DMS153 (cell line): ENCODE data around the gene SLC24A1.

Experiments
- DNase-seq: peaks from one replicate; lab custom pipeline; 2025; lab: John Stamatoyannopoulos, UW

The SLC24A1 gene

DNA sequence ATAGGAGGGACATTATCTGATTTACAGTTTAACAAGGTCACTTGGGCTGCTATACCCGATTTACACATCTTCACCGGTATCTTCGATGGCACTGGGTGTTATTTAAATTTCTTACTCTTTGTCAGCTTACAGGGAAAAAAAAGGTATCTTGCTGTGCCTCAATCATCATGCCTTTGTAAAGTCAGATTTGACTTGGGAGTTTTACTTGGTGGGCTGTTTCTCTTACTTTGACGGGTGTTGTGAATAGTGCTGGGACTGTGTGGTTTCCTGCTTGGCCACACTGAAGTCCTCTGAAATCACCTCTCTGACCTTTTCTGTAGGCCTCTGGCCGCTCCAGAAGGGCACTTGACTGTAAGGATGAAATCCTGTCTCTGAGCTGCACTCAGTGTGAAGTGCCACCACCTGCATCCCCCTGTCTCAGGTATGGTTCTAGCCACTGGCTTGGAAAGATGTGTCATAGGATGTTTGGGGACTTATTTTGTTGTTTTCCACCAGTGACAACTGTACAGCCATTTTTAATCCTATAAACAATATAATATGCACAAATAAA lies 3.1 kb upstream of the SLC24A1 start:
- DNase-seq: no peak

- DNase-seq: no peak
Observed at GRCh38 chr15:65619626-65620290, 2.0 kb upstream of the SLC24A1 start.

DNA sequence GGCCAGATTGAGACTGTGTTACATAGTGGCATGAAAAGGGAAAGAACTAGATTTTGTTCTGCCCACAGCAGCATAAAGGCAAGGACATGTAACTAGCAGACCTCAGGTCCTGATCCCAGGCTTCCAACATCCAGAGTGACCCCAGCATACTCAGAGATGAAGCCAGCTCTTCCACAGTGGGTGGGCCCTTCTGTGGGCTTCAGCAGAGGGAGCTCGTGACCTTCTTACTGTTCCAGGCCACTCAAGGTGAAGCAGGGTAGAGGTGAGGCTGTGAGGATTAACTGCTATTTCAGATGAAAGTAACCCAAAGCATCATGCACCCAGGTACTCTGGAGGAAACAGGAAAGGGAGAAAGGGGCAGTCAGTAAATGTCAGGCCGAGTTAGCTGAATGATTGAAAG lies 905 bp upstream of the SLC24A1 start:
- no peak for DNase-seq

DNA sequence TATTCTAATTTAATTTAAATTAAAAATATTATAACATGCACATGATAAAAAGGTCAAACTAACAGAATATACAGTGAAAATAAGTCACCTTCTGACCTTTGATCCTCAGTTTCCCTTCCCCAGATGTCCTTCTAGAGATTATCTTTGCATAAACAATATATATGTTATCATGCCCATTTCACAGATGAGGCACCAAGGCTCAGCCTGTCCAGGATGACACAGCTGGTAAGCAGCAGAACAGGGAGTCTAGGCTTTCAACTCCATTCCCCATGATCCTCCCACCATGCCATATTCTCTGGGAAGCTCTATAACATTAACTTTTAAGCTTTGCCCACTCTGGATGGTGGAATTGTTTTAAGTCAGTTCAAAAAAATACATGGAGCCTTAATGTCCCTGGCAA lies 1.4 kb downstream of the SLC24A1 start:
- no peak for DNase-seq

GRCh38 chr15:65626856-65627255 lies 5.1 kb downstream of the SLC24A1 start:
- no peak for DNase-seq

- no peak for DNase-seq
Observed at GRCh38 chr15:65629548-65629947, 7.8 kb downstream of the SLC24A1 start.

DNA sequence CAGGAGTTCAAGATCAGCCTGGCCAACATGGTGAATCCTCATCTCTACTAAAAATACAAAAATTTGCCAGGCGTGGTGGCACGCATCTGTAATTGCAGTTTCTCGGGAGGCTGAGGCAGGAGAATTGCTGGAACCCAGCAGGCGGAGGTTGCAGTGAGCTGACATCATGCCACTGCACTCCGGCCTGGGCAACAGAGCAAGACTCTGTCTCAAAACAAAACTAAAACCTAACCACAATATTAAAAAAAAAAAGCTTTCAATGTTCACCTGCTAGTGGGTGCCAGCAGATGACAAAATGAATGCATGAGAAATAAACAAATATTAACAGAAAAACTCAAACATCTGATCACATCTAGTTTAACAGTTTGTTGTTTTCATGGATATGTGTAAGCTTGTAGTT lies 9.0 kb downstream of the SLC24A1 start:
- DNase-seq: no peak

DNA sequence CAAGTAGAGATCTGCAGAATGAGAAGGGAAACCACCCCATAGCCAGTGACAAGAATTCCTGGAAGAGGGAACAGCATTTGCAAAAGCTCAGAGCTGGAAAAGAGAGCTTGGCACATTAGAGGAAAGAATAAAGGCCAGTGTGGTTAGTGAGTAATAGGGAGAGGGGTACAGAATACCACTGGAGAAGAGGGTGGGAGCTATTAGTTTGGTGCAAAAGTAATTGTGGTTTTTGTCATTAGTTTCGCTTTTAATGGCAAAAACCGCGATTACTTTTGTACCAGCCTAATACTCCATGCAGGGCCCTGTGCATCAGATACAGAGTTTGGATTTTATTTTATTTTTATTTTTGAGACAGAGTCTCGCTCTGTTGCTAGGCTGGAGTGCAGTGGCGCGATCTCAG lies 9.8 kb downstream of the SLC24A1 start:
- no peak for DNase-seq

GRCh38 chr15:65632780-65633375 lies 11.1 kb downstream of the SLC24A1 start:
- no peak for DNase-seq

GRCh38 chr15:65633752-65634151 lies 12.0 kb downstream of the SLC24A1 start:
- DNase-seq: no peak

- no peak for DNase-seq
Observed at GRCh38 chr15:65634356-65634755, 12.6 kb downstream of the SLC24A1 start.

DNA sequence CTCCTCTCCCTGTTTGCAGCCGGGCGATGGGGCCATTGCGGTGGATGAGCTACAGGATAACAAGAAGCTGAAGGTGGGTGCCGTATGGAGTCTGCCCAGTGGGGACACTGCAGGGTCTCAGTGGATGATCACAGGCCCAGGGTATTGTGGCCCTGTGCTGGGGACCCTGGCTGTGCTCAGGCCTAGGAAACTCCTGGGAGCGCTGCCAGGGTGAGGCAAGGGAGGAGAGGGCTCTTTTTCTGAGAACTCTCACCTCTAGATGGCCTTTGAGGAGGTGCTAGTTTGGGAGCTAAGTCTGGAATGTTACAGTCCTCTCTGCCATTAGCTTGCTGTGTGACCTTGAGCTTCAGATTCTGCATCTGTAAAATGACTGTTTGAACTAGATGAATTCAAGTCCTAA lies 16.4 kb downstream of the SLC24A1 start:
- no peak for DNase-seq

- DNase-seq: no peak
Observed at GRCh38 chr15:65638681-65639089, 16.9 kb downstream of the SLC24A1 start.

GRCh38 chr15:65639509-65639908 lies 17.8 kb downstream of the SLC24A1 start:
- DNase-seq: no peak

DNA sequence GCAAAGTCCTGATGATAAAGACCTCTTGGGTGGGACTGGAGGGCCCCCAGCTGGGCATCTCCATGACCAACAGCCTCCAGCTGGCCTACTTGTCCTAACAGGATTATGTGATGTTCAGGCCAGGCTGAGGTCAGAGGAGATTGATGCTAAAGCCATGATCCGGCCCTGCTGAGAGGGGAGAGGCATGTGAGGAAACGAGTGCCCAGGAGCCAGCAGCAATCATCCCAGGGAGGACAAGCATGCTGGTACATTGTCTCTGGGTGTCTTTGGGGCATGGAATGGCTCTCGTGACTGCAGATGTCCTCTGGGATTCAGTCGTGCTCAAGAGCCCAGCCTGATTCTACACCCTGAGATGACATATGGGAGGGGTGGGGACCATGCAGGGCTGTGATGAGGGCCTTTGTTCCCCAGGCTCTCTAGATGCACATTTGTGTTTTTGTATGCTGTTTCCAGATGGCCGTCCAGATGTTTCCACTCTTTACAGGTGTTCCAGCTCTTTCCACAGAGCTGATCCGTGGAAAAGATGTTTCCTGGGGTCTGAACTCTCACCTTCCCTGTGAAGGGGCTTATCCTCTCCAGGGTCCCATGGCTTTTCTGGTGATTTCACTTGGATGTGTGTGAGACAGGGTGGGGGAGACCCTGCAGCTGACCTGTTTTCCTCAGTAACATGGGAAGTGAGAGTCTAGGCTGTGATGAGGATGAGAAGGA lies 20.2 kb downstream of the SLC24A1 start:
- DNase-seq: no peak

DNA sequence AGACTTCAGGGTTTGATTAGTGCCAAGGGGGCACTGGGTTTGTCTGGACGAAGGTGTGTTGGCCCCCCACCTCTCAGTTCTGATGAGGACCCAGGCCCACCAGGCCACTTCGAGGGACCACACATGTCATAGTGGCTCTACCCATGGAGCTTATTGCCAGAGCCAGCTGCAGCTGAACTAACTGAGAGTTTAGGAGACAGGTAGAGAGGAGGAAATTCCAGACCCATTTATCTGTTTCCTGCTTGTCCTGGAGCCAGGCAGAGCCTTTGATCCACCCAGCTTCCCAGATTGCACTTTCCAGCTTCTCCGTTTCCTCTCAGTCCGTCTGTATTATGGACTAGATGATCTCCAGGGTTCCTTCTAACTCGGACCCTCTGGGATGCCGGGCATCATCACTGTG lies 20.9 kb downstream of the SLC24A1 start:
- no peak for DNase-seq

DNA sequence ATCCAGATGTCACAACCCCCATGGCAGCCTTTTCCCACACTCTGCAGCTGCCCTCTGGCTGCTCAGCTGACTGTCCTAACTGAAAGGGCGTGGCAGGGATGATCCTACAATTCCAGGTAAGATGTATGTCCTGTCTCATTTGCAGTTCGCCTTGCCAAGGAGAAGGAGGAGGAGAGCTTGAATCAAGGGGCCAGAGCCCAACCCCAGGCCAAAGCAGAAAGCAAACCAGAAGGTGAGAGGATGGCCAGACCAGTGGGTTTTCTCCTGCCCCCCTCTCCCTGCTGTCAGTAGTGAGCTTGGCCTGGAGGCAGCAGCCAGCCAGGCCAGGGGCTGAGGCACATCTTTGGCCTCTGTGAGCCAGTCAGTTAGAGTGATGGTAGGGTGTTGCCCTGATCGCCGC lies 22.5 kb downstream of the SLC24A1 start:
- no peak for DNase-seq

DNA sequence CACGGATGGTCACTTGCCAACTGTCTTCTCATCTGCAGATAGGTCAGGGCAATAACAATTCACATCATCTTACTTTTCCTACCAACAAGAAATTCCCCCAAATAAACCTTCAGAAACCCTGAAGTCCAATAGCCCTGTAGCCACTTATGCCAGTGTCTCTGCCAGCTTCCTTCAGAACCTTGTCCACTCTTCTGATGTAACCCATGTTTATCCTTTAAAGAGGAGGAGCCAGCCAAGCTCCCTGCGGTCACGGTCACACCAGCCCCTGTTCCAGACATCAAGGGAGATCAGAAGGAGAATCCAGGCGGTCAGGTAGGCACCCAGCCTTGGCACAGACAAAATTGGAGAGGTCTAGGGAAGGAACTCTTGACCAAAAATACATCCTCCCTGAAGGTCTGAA lies 23.7 kb downstream of the SLC24A1 start:
- no peak for DNase-seq

- DNase-seq: no peak
Observed at GRCh38 chr15:65646486-65646885, 24.7 kb downstream of the SLC24A1 start.

DNA sequence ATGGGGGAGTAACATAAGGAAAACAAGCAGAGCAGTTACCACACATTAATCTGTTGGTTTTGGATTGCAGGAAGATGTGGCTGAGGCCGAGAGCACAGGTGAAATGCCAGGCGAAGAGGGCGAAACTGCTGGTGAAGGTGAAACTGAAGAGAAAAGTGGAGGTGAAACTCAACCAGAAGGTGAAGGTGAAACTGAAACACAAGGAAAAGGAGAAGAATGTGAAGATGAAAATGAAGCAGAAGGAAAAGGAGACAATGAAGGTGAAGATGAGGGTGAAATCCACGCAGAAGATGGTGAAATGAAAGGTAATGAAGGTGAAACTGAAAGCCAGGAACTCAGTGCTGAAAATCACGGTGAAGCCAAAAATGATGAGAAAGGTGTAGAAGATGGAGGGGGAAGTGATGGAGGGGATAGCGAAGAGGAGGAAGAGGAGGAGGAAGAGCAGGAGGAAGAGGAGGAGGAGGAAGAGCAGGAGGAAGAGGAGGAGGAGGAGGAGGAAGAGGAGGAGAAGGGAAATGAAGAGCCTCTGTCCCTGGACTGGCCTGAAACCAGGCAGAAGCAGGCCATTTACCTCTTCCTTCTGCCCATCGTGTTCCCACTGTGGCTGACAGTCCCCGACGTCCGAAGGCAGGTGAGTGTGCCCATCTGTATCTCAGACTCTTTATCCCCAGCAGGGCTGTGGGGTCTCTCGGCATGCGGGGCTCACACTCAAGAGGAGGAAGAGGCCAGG lies 28.7 kb downstream of the SLC24A1 start:
- no peak for DNase-seq

DNA sequence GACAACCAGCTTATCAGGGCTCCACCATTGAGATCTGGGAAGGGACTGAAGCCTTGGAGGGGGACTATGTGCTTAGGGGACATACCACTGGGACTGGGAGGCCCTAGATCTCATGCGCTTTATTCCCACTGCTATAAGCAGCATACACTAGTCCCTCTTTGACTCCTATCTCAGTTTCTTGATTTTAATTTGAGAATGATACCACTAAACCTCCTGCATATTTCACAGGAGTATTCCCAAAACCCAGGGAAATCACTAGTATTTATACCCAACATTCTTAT lies 29.2 kb downstream of the SLC24A1 start:
- DNase-seq: no peak

- no peak for DNase-seq
Observed at GRCh38 chr15:65651831-65652749, 30.4 kb downstream of the SLC24A1 start.
